Measurements from ENCODE around the gene WDFY1. TPM values are rescaled to one million over a fixed set of nuclear protein-coding genes. Genes with fewer than 3 reads are reported as not detected.

WDFY1 gene, protein sequence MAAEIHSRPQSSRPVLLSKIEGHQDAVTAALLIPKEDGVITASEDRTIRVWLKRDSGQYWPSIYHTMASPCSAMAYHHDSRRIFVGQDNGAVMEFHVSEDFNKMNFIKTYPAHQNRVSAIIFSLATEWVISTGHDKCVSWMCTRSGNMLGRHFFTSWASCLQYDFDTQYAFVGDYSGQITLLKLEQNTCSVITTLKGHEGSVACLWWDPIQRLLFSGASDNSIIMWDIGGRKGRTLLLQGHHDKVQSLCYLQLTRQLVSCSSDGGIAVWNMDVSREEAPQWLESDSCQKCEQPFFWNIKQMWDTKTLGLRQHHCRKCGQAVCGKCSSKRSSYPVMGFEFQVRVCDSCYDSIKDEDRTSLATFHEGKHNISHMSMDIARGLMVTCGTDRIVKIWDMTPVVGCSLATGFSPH
- total RNA-seq (2014; rRNA removed; shearing (Covaris generic)): 60.8 and 120 TPM in 2 replicates
- 37.1 and 45.7 TPM in 2 replicates for polyA plus RNA-seq (2015; cell fraction: cytosol; rRNA removed)
- 53.5 and 61.2 TPM in 2 replicates for polyA plus RNA-seq (2015; cell fraction: nucleus; rRNA removed)

- DNase-seq (ENCODE audit: low read depth): peak; percentile 87
These were observed at the start of gene WDFY1 for GRCh38 chr2:223944703-223945531. Gene WDFY1, minus strand, starts transcription at chr2:223945335. Its CDS starts 51 bp downstream, at chr2:223945284.

GRCh38 chr2:223994562-223995162 is 49.5 kb upstream of the WDFY1 start:
- DNase-seq (ENCODE audit: low read depth): no peak

DNA sequence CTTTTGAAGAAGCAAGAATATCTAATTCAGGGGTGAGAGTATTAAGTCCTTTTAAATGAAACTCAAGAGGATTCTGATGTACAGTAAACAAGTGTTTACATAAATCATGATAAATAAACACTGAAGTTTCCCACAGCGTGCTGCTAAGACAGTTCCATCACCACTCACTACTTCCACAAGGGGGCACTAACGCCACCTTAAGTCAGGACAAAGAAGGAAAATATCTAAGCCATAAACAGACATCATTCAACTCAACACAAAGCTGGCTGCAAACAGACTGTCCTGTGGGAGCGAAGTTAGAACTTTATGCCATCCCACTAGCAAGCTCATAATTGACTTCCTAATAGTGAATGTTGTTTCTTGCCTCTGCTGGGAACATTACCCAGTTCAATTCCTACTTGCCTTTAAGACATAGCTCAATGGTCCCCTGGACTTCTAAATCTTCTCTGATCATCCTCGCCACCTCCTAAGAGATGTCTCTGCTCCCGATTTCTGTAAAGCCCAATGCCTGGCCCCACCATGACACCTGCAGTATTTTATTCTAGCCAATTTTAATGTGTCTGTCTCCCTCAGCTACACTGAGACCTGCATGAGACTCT is 48.6 kb upstream of the WDFY1 start:
- DNase-seq (ENCODE audit: low read depth): peak; percentile 58

- no peak for DNase-seq (ENCODE audit: low read depth)
These were observed 46.5 kb upstream of the WDFY1 start for GRCh38 chr2:223991611-223992010.

GRCh38 chr2:223989856-223990232 is 44.7 kb upstream of the WDFY1 start:
- no peak for DNase-seq (ENCODE audit: low read depth)

- no peak for DNase-seq (ENCODE audit: low read depth)
These were observed 44.2 kb upstream of the WDFY1 start for GRCh38 chr2:223989206-223989855.

DNA sequence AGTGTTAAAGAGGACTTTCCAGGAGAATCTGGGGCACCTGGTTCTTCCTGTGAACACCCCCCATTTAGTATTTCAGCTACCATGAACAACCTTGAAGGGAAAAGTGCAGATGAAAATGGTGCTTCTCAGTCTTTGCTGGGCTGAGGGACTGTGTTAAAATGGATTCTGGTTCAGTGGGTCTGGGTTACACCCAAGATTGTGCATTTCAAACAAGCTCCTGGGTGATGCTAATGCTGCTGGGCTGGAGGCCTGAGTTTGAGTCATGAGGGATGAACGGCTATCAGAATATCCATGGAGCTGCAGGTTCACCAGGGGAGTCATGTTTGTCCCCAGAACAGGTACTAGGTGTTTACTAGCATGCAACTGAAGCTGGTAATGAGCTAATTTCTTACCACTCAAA is 36.1 kb upstream of the WDFY1 start:
- no peak for DNase-seq (ENCODE audit: low read depth)

DNA sequence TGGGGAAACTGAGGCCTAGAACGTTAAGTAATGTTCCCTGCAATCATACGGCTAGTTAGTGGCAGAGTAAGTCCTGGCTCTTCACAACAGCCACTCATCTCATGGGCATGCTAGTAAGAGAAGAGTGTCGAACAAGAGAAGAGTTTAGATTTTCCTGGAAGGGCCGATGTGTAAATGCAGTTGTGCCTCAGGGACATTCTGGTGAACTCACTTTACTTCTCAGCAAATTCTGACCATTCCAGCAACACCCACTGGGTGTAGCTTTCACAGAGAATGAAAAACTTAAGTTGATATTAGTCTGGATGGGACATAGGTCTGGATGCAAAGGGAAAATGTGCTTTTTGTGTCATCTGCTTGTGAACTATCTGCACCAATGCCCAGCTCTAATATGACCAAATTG is 35.7 kb upstream of the WDFY1 start:
- DNase-seq (ENCODE audit: low read depth): no peak

GRCh38 chr2:223980397-223980735 is 35.2 kb upstream of the WDFY1 start:
- no peak for DNase-seq (ENCODE audit: low read depth)

DNA sequence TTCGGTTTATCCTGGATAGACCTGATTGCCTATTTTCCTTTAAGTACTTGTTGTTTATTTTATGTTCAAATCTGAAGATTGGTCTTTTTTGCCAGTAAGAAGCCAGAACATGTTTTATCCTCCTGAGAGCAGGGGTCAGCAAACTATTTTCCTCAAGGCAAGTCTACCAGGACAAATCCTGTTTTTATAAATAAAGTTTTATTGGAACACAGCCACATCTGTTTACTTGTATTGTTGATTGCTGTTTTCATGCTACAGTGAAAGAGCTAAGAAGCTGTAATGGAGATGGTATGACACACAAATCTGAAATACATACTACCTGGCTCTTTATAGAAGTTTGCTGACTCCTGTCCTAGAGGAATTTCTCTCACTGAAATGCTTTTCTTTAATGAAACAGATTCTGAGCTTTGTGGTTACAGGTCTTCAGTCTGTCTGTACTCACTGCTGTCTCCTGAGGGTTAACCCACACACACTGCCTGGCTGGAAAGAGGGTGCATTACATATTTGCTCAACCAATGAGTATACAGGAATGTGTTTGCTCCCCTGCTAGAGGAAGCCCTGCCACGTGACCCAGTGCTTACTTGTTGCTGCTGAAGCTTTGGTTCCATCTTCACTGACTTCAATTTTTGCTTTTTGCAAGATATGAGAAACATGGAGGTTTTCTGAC is 34.7 kb upstream of the WDFY1 start:
- no peak for DNase-seq (ENCODE audit: low read depth)

DNA sequence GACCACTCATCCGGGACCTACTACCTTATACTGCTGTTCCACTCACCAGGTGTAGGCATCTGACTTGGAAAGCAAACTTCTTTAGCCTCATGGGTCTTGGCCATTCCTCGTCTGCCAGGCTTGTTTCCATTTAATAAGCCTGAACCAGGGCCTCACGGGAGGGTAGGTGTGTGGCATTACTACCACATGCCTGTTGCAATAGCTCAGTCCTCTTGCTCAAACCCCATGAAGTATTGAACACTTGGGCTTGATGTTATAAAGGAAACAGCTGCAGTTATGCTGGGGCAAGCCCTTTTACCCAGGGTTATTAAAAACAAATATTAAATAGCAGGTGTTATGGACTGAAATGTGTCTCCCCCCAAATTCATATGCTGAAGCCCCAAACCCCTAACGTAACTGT is 33.3 kb upstream of the WDFY1 start:
- DNase-seq (ENCODE audit: low read depth): no peak

DNA sequence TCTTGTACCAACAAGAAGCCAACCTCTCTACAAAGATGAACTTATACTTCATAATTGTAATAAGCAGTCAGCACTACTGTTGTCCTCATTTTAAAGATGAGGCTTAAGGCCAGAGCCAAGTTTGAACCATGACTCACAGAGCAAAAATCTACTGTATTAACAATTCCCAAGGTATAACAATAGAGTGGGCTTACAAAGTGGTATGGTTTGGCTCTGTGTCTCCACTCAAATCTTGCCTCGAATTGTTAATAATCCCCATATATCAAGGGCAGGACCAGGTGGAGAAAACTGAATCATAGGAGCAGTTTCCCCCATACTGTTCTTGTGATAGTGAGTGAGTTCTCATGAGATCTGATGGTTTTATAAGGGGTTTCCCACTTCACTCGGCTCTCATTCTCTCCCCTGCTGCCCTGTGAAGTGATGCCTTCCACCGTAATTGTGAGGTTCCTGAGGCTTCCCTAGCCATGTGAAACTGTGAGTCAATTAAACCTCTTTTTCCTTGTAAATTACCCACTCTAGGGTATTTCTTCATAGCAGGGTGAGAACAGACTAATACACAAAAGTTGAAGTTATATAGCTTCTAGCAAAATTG is 31.6 kb upstream of the WDFY1 start:
- peak; percentile 73 for DNase-seq (ENCODE audit: low read depth)

- no peak for DNase-seq (ENCODE audit: low read depth)
These were observed 28.5 kb upstream of the WDFY1 start for GRCh38 chr2:223973606-223974005.

DNA sequence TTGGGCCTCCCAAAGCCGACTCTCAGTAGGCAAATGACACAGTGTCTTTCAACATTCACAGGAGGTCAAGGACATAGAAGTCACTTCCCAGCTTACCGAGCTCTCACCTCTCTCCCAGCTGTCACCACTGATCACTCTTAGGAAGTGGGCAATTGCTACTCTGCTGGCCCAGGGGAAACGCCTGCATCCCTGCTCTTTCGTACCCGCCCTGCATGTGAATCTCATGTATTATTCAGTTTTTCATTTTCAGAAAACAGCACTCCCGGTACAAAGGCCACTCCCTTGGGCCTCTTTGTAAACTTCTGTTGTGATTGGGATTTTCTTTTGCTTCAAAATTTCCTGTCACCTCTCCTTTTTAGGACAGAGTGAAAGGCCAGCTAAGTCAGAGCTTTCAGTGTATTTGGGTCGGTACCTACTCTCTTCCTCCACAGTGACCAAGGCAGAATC is 27.5 kb upstream of the WDFY1 start:
- DNase-seq (ENCODE audit: low read depth): no peak

DNA sequence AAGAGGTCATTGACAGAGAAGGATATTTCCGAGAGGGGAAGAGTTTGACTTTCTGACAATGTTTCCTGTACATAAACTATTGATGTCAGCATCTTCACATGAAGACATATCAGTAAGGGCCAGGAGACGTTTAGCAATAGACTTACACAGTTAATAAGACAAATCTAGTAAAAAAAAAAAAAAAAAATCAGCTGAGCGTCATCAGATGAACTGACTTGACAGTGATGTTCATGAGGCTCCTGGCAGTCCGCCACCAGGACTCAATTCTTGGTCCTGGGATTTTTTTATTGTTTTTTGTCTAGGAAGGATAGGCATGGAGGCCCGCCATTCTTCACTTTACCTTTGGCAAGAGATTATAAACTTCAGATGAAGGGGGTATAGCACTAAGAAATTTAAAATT is 26.6 kb upstream of the WDFY1 start:
- DNase-seq (ENCODE audit: low read depth): no peak

GRCh38 chr2:223970343-223971128 is 25.4 kb upstream of the WDFY1 start:
- peak; percentile 46 for DNase-seq (ENCODE audit: low read depth)

DNA sequence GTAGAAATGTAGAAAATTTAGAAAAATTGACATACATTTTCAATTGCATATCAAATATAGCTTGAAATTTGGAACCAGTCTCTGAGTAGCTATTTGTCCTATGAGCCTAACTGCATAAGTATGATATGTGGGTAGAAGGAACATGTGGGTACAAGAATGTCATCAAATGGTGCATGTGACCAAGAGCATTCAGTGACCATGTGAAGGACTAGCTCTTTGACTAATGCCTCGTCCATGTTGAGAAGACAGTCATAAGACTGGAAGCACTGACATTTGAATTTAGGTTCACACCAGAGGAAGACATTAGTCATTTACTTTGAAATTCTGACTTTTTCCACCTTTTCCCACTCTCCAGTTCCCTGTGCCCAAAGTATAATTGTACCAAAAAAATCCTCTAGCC is 24.7 kb upstream of the WDFY1 start:
- DNase-seq (ENCODE audit: low read depth): no peak

DNA sequence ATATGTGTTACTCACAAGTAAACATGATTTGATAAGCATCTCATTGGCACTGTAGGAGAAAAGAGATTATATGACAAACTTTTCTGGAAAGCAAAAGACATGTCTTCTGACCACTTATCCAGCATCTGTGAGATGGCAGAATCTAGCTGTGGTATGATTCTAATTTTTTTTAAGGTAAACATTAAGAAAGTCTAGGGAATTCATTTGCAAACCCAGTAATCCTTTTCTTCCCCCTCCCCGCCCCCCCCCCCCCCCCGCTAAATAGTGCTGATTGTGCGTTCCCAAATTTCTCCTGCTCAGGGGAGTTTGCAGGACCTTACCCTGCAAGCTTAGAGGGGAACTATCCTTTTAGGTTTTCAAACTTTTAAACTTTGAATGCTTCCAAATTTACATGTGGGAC is 24.2 kb upstream of the WDFY1 start:
- no peak for DNase-seq (ENCODE audit: low read depth)

- DNase-seq (ENCODE audit: low read depth): no peak
These were observed 22.8 kb upstream of the WDFY1 start for GRCh38 chr2:223967981-223968380.
